ENCODE measurements around the gene COPS2. TPM values are rescaled to one million over a fixed set of nuclear protein-coding genes. Genes with fewer than 3 reads are reported as not detected.
A peak's percentile ranks its signal among the peaks of the same experiment; 100 is the strongest.

Gene COPS2
- polyA plus RNA-seq, 1 of the 3 experiments (the other 2 are of a cell fraction), result 21.3 TPM

GRCh38 chr15:49145651-49146609, 9.5 kb downstream of the COPS2 start:
- Histone ChIP-seq H3K9me2 (no peaks in the 10 kb centered on the region), H3K27ac (ENCODE audit: low read depth in 2 of 2, low read length in 1 of 2) (peak overlapping the region in 1 of 2 experiments; percentile 39; a peak in 1 of 4 replicates), H3K9me3 (no peaks in the 10 kb centered on the region), H3K27me3 (ENCODE audit: insufficient read depth) (no peaks in the 10 kb centered on the region), H3K79me2 (ENCODE audit: insufficient read depth) (peaks cover 97% of the 10 kb centered on the region), H2AFZ (ENCODE audit: low read depth) (no peak overlapping the region), H3K4me1 (ENCODE audit: control insufficient read depth in 1 of 2, insufficient read depth in 2 of 2, low read depth in 1 of 2, low read length in 1 of 2) (peaks cover 6 to 7% of the 10 kb centered on the region in 2 experiments; a peak in 2 of 4 replicates), H4K20me1 (ENCODE audit: insufficient read depth) (peaks cover 50% of the 10 kb centered on the region), H3K4me2 (no peak overlapping the region), H3K9ac (no peak overlapping the region), H3F3A (replicated peaks; ENCODE audit: insufficient read depth) (peaks cover 12% of the 10 kb centered on the region), H3K4me3 (ENCODE audit: low read depth in 2 of 2, low read length in 1 of 2) (no peak overlapping the region; a peak in 1 of 4 replicates), H3K36me3 (replicated peaks in 1 of 2; ENCODE audit: control insufficient read depth in 1 of 2, insufficient read depth in 2 of 2, low read length in 1 of 2) (peaks cover 41 to 51% of the 10 kb centered on the region in 2 experiments)
- DNase-seq, result peak; percentile 33
- ChIA-PET POLR2A (no interaction called here), CTCF (interaction anchor here (0.5 to 4.0 kb wide), 56 partner anchors 9 to 1037 kb away, joined by 3 to 68 read pairs (median 4); partner anchors contain the start of genes COPS2, EID1, GALK2 and SECISBP2L)
- TF ChIP-seq, protein P1, sequence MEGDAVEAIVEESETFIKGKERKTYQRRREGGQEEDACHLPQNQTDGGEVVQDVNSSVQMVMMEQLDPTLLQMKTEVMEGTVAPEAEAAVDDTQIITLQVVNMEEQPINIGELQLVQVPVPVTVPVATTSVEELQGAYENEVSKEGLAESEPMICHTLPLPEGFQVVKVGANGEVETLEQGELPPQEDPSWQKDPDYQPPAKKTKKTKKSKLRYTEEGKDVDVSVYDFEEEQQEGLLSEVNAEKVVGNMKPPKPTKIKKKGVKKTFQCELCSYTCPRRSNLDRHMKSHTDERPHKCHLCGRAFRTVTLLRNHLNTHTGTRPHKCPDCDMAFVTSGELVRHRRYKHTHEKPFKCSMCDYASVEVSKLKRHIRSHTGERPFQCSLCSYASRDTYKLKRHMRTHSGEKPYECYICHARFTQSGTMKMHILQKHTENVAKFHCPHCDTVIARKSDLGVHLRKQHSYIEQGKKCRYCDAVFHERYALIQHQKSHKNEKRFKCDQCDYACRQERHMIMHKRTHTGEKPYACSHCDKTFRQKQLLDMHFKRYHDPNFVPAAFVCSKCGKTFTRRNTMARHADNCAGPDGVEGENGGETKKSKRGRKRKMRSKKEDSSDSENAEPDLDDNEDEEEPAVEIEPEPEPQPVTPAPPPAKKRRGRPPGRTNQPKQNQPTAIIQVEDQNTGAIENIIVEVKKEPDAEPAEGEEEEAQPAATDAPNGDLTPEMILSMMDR (IDR thresholded peaks at IDR 0.05), result peak; percentile 92
- peak; percentile 55 for TF ChIP-seq SMC3 (IDR thresholded peaks at IDR 0.05; ENCODE audit: low read depth, low read length)
- TF ChIP-seq, protein P2, sequence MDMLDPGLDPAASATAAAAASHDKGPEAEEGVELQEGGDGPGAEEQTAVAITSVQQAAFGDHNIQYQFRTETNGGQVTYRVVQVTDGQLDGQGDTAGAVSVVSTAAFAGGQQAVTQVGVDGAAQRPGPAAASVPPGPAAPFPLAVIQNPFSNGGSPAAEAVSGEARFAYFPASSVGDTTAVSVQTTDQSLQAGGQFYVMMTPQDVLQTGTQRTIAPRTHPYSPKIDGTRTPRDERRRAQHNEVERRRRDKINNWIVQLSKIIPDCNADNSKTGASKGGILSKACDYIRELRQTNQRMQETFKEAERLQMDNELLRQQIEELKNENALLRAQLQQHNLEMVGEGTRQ (IDR thresholded peaks at IDR 0.05; ENCODE audit: borderline replicate concordance, low read depth, low read length), result no peak
- peak; percentile 77 for TF ChIP-seq RAD21 (IDR thresholded peaks at IDR 0.05; ENCODE audit: low read length)
- 14% methylated on average over 3 of the region's 3 CpGs for WGBS (ENCODE audit: low lambda C conversion rate)

DNA sequence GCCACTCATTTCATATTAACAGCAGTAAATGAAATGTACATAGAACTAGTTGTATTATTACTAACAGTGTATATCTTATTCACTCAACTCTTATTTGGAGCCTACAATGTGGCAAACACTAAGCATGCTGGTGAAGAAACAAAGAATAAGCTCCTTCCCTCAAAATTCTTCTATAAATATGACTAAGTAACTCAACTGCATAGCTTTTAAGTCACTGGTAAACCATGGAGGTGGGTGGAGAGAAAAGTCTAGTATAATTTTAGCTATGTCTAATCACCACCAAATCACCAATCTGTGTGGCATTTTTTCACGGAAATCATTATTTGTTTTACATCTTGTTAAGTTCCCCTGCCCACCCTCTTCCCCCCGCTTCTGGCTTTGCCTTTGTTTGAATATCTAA, 17.5 kb downstream of the COPS2 start:
- H3K79me2 ChIP-seq (ENCODE audit: insufficient read depth), result peaks cover 55% of the 10 kb centered on the region
- POLR2A ChIA-PET, result no interaction called here
- H3K4me1 ChIP-seq (ENCODE audit: control insufficient read depth in 1 of 2, insufficient read depth in 2 of 2, low read depth in 1 of 2, low read length in 1 of 2), result peaks cover 0 to 40% of the 10 kb centered on the region in 2 experiments; a peak in 3 of 4 replicates
- peaks cover 50% of the 10 kb centered on the region for H3F3A ChIP-seq (replicated peaks; ENCODE audit: insufficient read depth)
- DNase-seq, result no peak
- WGBS (ENCODE audit: low lambda C conversion rate), result 88% methylated on average over 2 of the region's 2 CpGs
- H3K9me3 ChIP-seq, result no peaks in the 10 kb centered on the region
- no peak overlapping the region for H3K4me2 ChIP-seq
- H3K27me3 ChIP-seq (ENCODE audit: insufficient read depth), result no peaks in the 10 kb centered on the region
- peak overlapping the region in 1 of 2 experiments; percentile 56; a peak in 2 of 4 replicates for H3K27ac ChIP-seq (ENCODE audit: low read depth in 2 of 2, low read length in 1 of 2)
- CTCF ChIA-PET, result interaction anchor here (1.1 to 2.9 kb wide), 3 partner anchors 8 to 276 kb away, joined by 3 to 19 read pairs (median 18); no protein-coding TSS in a partner anchor
- TF ChIP-seq RFX5 (IDR thresholded peaks at IDR 0.05; ENCODE audit: low read length) (no peak), RXRA (IDR thresholded peaks at IDR 0.05; ENCODE audit: borderline replicate concordance, low read depth) (no peak), SIN3A (IDR thresholded peaks at IDR 0.05; ENCODE audit: borderline replicate concordance, low read depth, low read length) (no peak)
- no peaks in the 10 kb centered on the region; the same call in 1 of the 2 replicates for H3K9me2 ChIP-seq
- no peak overlapping the region for H3K4me3 ChIP-seq (ENCODE audit: low read depth in 2 of 2, low read length in 1 of 2)
- no peaks in the 10 kb centered on the region for H4K20me1 ChIP-seq (ENCODE audit: insufficient read depth)
- H2AFZ ChIP-seq (ENCODE audit: low read depth), result no peak overlapping the region
- H3K9ac ChIP-seq, result peak overlapping the region; percentile 21; the same call in 1 of the 2 replicates
- H3K36me3 ChIP-seq (replicated peaks in 1 of 2; ENCODE audit: control insufficient read depth in 1 of 2, insufficient read depth in 2 of 2, low read length in 1 of 2), result peaks cover 82 to 87% of the 10 kb centered on the region in 2 experiments

All from SK-N-SH (cell line).